HFF-Myc (cell line): ENCODE results near the gene SGMS2.

Experiments
- DNase-seq: peaks from one replicate; pipeline ENCODE4 v3.0.0-alpha.2; 2011; ENCODE audit warnings: low read depth; ENCODE audit errors: extremely low read depth
- H3K4me3 ChIP-seq: replicated peaks from 2 replicates; pipeline ENCODE4 v1.5.1; 2011; ENCODE audit warnings: low read depth, mild to moderate bottlenecking, control low read depth, low read length
- CTCF ChIP-seq: IDR thresholded peaks from 2 replicates; pipeline ENCODE4 v1.5.1; 2012; ENCODE audit warnings: mild to moderate bottlenecking, low read depth, low read length, control low read depth; ENCODE audit errors: missing control alignments

SGMS2 gene

GRCh38 chr4:107825072-107825824, 516 bp downstream of the SGMS2 start:
- TF ChIP-seq CTCF, result no peak
- peak overlapping the region; percentile 66 for H3K4me3 ChIP-seq
- DNase-seq, result no peak

- no peak for TF ChIP-seq CTCF
- no peak for DNase-seq
- H3K4me3 ChIP-seq, result peak overlapping the region; percentile 66; the same call in 1 of the 2 replicates
Observed at GRCh38 chr4:107826421-107826980, 1.8 kb downstream of the SGMS2 start.

- DNase-seq, result no peak
- TF ChIP-seq CTCF, result no peak
- no peak overlapping the region for H3K4me3 ChIP-seq
Observed at GRCh38 chr4:107828315-107829090, 3.8 kb downstream of the SGMS2 start.

GRCh38 chr4:107831140-107831539, 6.4 kb downstream of the SGMS2 start:
- H3K4me3 ChIP-seq, result no peak overlapping the region
- DNase-seq, result no peak
- TF ChIP-seq CTCF, result no peak

- TF ChIP-seq CTCF, result no peak
- DNase-seq, result no peak
- no peak overlapping the region for H3K4me3 ChIP-seq
Observed at GRCh38 chr4:107832275-107832807, 7.6 kb downstream of the SGMS2 start.

- H3K4me3 ChIP-seq, result no peak overlapping the region
- no peak for DNase-seq
- TF ChIP-seq CTCF, result no peak
Observed at GRCh38 chr4:107834241-107834794, 9.6 kb downstream of the SGMS2 start.
